GM18951 (cell line): ENCODE measurements around the gene GGA1.

Experiments used
- POLR2A ChIP-seq: IDR thresholded peaks from 4 replicates; pipeline ENCODE4 v1.6.1; 2011; ENCODE audit warnings: mild to moderate bottlenecking; ENCODE audit not compliant: insufficient read length, insufficient read depth; ENCODE audit errors: extremely low read depth
- in situ Hi-C: fragments of 300-500 bp; cut with MboI; formaldehyde crosslinking; loops from one replicate; pipeline ENCODE4 v1.12.0; 2022; ENCODE audit warnings: low sequenced_read_pairs, mixed read lengths, inconsistent platforms; ENCODE audit not compliant: unreplicated experiment

GGA1 gene

GRCh38 chr22:37566903-37567798 lies 41.5 kb upstream of the GGA1 start:
- TF ChIP-seq POLR2A = no peak
- in situ Hi-C loops = no loop called here

- in situ Hi-C loops = no loop called here
Observed at GRCh38 chr22:37568012-37568411, 40.6 kb upstream of the GGA1 start.

GRCh38 chr22:37568448-37569008 lies 40.1 kb upstream of the GGA1 start:
- in situ Hi-C loops = no loop called here
- no peak for TF ChIP-seq POLR2A

More at GRCh38 chr22:37568012-37568411, 40.6 kb upstream of the GGA1 start:
- TF ChIP-seq POLR2A = no peak

- no peak for TF ChIP-seq POLR2A
Observed at GRCh38 chr22:37569009-37569920, 39.4 kb upstream of the GGA1 start.

GRCh38 chr22:37569921-37570660 lies 38.5 kb upstream of the GGA1 start:
- no peak for TF ChIP-seq POLR2A
- in situ Hi-C loops = no loop called here

More at GRCh38 chr22:37569009-37569920, 39.4 kb upstream of the GGA1 start:
- in situ Hi-C loops = no loop called here

GRCh38 chr22:37570661-37570976 lies 38.0 kb upstream of the GGA1 start:
- in situ Hi-C loops = no loop called here
- no peak for TF ChIP-seq POLR2A

- in situ Hi-C loops = no loop called here
- no peak for TF ChIP-seq POLR2A
Observed at GRCh38 chr22:37571258-37571991, 37.2 kb upstream of the GGA1 start.

- in situ Hi-C loops = no loop called here
- no peak for TF ChIP-seq POLR2A
Observed at GRCh38 chr22:37571992-37572373, 36.7 kb upstream of the GGA1 start.

GRCh38 chr22:37575490-37576003 lies 33.1 kb upstream of the GGA1 start:
- TF ChIP-seq POLR2A = no peak
- in situ Hi-C loops = no loop called here

GRCh38 chr22:37578002-37578401 lies 30.6 kb upstream of the GGA1 start:
- TF ChIP-seq POLR2A = no peak
- in situ Hi-C loops = no loop called here

GRCh38 chr22:37581504-37581903 lies 27.1 kb upstream of the GGA1 start:
- in situ Hi-C loops = loop anchor here (10.0 kb wide), 1 partner anchor 257 kb away; no protein-coding TSS in a partner anchor
- TF ChIP-seq POLR2A = no peak

- in situ Hi-C loops = loop anchor here (10.0 kb wide), 1 partner anchor 258 kb away; no protein-coding TSS in a partner anchor
- no peak for TF ChIP-seq POLR2A
Observed at GRCh38 chr22:37582526-37582925, 26.1 kb upstream of the GGA1 start.
